HG03135 (cell line): ENCODE measurements around the gene ZNF576.
"Not testable (repeated sequence)": the region's sequence is repeated elsewhere in the genome, so short reads cannot be mapped to it uniquely, and the experiment has no call there.

Experiments
- ATAC-seq: cut with Tn5 transposase; IDR thresholded peaks from one replicate; pipeline ENCODE4 v1.9.1; 2021; ENCODE audit warnings: mild to moderate bottlenecking, moderate library complexity; ENCODE audit not compliant: unreplicated experiment

The ZNF576 gene

DNA sequence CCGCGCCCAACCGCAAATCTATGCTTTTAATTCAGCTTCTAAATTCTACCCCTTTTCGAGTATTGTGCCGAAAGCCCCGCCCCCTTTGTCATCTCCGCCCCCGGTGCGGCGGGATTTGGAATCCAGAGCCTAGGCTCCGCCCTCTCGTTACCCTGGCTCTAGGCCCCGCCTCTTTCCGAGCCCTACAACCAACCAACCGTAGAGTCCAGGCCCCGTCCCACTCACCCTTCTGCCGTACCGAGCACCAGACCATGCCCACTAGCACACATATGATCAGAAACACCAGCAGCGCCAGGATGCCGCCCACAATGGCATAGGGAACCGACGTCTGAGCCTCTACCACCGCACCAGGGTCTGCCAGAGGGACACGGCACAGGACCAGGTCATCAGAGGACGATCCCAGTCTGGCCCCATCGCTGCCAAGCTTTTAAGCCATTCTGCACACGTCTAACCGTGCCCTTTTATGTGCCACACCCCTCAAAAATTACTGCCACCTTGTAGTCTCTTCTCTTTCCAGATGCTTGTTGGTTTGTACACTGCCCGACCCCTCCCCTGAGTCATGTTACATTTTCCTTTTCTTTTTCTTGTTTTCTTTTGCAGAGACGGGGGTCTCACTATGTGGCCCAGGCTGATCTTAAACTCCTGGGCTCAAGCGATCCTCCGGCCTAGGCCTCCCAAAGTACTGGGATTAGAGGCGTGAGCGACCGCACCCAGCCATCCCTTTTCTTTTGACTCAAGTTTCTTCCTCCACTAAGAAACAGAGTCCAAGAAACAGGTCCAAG is 27.7 kb downstream of the ZNF576 start:
- no peak for ATAC-seq

- no peak for ATAC-seq
Observed at GRCh38 chr19:43624933-43625332, 28.5 kb downstream of the ZNF576 start.

GRCh38 chr19:43625918-43626579 is 29.7 kb downstream of the ZNF576 start:
- ATAC-seq, result no peak

DNA sequence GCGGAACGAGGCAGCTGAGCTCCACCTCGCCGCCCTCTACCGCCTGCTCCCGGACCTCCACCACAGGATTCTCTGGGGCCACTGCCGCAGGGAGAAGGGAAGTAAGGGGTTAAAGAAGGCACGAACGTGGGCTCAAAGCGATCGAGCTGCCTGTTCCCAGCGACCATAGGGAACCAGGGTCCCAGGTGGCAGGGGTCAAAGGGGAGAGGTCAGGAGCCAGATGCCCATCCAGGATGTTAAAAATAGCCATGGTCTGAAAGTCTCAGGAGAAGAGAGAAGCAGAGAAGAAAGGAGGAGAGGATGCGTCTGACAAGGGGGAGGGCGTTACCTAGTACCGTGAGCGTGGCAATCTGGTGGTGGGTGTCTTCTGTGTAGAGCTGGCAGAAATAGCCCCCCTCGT is 30.4 kb downstream of the ZNF576 start:
- ATAC-seq, result no peak

DNA sequence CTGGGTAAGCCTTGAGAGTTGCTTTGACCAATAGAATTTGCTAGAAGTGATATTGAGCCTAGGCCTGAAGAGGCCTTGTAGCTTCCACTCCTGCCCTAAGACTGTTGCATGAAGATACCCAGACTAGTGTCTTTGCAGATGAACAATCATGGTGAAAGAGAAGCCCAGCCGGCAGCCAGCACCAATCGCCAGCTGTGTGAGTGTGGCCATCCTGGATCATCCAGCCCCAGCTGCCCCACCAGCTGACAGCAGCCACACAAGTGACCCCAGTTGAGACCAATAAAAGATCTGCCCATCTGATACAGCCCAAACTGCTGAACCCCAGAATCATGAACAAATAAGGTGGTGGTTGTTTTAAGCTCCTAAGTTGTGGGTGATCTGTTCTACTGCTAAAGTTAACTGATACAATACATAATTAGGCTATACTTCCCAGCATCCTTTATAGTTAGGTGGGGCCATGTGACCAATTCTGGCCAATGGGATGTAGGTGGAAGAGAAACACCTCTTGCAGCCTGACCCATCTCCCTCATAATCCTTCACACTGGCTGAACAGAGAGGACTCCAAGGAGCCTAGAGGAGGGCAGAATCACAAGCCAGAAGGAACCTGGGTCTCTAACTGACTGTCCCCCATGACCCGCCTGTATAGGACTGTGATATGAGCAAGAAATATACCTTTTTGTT is 32.4 kb downstream of the ZNF576 start:
- no peak for ATAC-seq

- ATAC-seq, result no peak
Observed at GRCh38 chr19:43631491-43631890, 35.1 kb downstream of the ZNF576 start.

GRCh38 chr19:43633520-43633919 is 37.1 kb downstream of the ZNF576 start:
- no peak for ATAC-seq

GRCh38 chr19:43634068-43634467 is 37.7 kb downstream of the ZNF576 start:
- no peak for ATAC-seq

DNA sequence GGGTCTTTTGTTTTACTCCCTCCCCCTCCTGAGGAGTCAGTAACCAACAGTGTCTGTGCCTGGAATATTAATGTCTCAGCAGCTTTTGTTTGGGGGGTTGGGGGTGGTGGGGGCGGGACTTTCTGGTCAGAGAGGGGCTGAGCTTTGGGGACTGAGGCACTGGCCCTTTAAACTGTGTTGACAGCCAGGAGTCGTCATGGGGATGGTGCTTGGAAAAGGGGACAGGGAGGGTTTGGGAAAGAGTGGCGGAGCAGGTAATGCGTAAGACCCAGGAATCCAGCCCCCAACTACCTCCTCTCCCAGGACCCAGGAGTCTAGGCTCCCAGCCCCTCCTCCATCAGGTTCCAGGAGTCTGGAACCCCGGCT is 38.1 kb downstream of the ZNF576 start:
- ATAC-seq, result no peak

- no peak for ATAC-seq
Observed at GRCh38 chr19:43634872-43635560, 38.6 kb downstream of the ZNF576 start.

DNA sequence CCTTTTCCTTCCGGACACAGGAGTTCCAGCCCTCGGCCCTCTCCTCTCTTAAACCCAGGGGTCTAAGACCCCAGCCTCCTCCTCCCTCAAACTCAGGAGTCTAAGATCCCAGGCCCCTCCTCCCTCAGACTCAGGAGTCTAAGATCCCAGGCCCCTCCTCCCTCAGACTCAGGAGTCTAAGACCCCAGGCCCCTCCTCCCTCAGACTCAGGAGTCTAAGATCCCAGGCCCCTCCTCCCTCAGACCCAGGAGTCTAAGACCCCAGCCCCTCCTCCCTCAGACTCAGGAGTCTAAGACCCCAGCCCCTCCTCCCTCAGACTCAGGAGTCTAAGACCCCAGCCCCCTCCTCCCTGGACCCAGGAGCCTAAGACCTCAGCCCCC is 39.2 kb downstream of the ZNF576 start:
- ATAC-seq, result not testable (repeated sequence)

- no peak for ATAC-seq
Observed at GRCh38 chr19:43636121-43636683, 39.8 kb downstream of the ZNF576 start.

- no peak for ATAC-seq
Observed at GRCh38 chr19:43638214-43638994, 42.0 kb downstream of the ZNF576 start.

DNA sequence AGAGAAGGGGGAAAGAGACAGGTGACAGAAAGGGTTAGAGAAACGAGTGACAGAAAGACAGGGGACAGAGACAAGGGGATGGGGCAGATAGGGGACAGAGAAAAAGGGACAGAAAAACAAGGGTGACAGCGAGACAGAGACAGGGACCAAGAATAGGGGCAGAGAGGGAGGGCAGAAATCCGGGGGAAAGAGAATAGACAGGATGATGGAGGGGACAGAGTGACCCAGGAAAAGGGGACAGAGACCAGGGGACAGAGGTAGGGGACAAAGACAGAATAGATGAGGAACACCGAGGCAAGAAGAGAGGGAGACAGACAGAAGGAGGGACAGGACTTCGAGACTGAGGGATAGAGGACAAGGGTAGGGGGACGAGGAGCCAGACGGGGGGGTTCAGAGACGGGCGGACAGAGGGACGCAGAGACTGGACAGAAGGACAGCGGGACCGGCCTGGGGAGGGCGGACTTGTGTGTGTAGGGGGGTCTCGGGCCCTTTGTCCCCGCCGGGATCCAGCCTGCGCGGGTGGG is 42.7 kb downstream of the ZNF576 start:
- ATAC-seq, result no peak

DNA sequence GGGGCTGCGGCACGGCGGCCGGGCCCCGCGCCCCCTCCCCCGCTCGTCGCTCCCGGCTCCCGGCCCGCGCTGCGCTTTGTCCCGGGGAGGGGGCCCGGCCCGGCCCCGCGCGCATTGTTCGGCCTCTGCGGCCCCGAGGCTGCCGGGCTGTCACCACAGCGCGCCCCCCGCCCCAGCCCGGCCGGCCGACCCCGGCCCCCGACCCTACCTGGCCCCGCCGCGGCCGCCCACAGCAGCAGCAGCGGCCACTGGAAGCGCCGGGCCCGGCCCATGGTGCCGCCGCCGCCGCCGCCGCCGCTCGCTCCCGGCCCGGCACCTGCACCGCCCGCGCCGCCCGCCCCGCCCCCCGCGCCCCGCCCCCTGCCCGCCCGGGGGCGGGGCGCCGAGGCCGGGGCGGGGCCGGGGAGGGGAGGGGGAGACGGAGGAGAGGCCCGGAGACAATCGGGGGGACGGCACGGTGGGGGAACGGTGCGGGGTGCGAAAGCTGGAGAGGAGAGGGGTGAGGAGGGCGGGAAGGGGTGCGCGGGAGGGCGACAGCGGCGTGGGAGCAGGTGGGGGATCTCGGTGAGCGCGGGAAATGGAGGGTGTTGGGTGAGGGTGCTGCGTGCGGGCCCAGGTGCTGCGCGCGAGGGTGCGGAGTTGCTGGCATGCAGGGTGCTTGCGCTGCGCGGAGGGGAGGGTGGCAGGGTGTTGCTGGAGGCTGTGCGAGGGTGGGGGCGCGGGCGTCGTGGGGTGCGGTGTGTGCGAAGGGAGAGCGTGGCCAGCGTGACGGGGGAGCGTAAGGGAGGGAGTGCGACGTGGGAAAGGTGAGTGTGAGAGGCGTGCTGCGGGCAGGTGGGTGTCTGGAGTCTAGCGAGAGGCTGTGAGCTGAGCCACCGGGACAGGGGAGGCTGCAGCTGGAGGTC is 43.4 kb downstream of the ZNF576 start, which contains the start of gene CADM4:
Gene CADM4 (minus strand): TSS at position 332 of the 905 bp plus-strand sequence. CDS start 60 bp downstream, at position 272.
- no peak for ATAC-seq

DNA sequence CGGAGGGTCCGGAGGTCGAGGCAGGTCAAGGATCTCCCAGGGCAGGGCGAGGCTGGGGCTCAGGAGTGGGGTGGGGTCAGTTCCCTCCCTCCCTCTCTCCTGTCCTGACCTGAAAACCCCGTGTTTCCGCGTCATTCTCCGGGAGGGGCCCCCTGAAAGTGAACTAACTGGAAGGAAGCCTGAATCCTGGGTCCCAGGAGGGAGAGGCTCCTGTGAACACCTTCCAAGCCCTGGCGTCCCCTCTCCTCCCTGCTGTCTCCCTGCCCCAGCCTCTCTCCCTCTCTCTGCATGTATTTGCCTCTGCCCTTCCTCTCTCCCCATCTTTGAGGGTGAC is 44.0 kb downstream of the ZNF576 start:
- ATAC-seq, result no peak

DNA sequence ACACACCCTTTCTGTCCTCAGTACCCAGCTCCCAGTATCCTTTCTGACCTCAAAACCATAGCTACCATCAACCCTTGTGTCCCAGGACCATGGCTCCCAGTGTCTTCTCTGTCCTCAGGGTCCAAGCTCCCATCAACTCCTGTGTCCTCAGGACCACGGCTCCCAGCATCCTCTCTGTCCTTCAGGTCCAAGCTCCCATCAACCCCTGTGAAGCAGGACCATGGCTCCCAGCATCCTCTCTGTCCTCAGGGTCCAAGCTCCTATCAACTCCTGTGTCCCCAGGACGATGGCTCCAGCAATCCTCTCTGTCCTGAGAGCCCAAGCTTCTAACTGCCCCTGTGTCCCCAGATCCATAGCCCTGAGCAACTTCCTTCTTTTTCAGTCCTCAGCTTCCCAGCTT is 44.9 kb downstream of the ZNF576 start:
- no peak for ATAC-seq

DNA sequence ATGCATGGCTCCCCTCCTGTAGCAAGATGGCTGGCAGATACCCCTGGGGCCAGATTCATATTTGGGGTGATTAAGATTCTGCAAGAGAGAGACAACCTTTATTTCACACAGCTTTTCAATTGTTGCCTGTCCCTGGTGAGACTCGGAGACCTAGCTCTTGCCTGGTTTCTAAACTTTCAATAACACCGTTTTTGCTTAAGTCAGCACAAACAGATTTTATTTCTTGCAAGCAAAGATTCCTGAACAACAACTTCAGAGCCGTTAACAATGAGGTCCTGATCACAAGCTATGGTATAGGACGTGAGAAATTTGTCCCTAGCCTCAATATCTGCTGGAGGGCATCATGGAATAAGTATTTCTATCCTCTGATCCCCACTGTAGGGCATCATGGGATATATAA is 46.1 kb downstream of the ZNF576 start:
- no peak for ATAC-seq

GRCh38 chr19:43643326-43643725 is 46.9 kb downstream of the ZNF576 start:
- no peak for ATAC-seq
